GM12878 (cell line): ENCODE measurements around the gene SH3BGRL3. TPM values are rescaled to one million over a fixed set of nuclear protein-coding genes. Genes with fewer than 3 reads are reported as not detected.

ENCODE experiments used
- ATAC-seq: fragments of 200-7000 bp; cut with Tn5 transposase; 3 replicates; pipeline ENCODE4 v1.9.1; 2020; ENCODE audit warnings: mild to moderate bottlenecking, moderate library complexity
- BruUV-seq: library from RNA; stranded (reverse); fragments of 400-500 nt; replicated peaks from 2 replicates; lab custom pipeline; 2021; lab: Mats Ljungman, UMichigan
- CTCF ChIA-PET: fragments of 300-600 bp; sonication (Branson Sonifier 250); formaldehyde crosslinking; extraction: SDS; loops from one replicate; lab custom pipeline; 2021; ENCODE audit warnings: inconsistent platforms; lab: Yijun Ruan, JAX
- POLR2A ChIA-PET: fragments of 350-600 bp; formaldehyde crosslinking; extraction: SDS; loops from one replicate; lab custom pipeline; 2021; ENCODE audit warnings: inconsistent platforms; lab: Charles Lee
- RAD21 ChIA-PET: fragments of 300-600 bp; sonication (Branson Sonifier 250); formaldehyde crosslinking; loops from one replicate; lab custom pipeline; 2023; ENCODE audit warnings: antibody characterized with exemption; ENCODE audit not compliant: unreplicated experiment; lab: Charles Lee
- SMC1A ChIA-PET: fragments of 300-600 bp; sonication (Branson Sonifier 250); formaldehyde crosslinking; loops from one replicate; lab custom pipeline; 2023; ENCODE audit not compliant: unreplicated experiment, uncharacterized antibody; lab: Charles Lee
- DNase-seq: peaks from one replicate; pipeline ENCODE4 v3.0.0-alpha.2; 2011; ENCODE audit warnings: low read depth, low spot score
- FAIRE-seq: peaks from 3 replicates; lab custom pipeline; 2011; peaks lifted over from hg19 to GRCh38; lab: Jason Lieb, UNC
- H2AFZ ChIP-seq: 2 replicates; pipeline ENCODE4 v1.6.0; 2011; ENCODE audit warnings: low read depth, low read length, control low read depth; ENCODE audit not compliant: control insufficient read depth
- H3K27ac ChIP-seq: 2 replicates; pipeline ENCODE4 v1.5.1; 2011; ENCODE audit warnings: control low read depth; ENCODE audit not compliant: control insufficient read depth, insufficient read depth
- H3K27me3 ChIP-seq, 2 experiments: replicated peaks in 1 of 2; 2 replicates each; pipeline versions ENCODE4 v1.6.0 to v1.6.1; 2011; ENCODE audit warnings: low read length in 1 of 2; ENCODE audit not compliant: control insufficient read depth in 2 of 2, insufficient read depth in 2 of 2
- H3K36me3 ChIP-seq, 2 experiments: 2 replicates each; pipeline ENCODE4 v1.5.1; 2011; ENCODE audit warnings: low read length in 1 of 2; ENCODE audit not compliant: control insufficient read depth in 2 of 2, insufficient read depth in 2 of 2
- H3K4me1 ChIP-seq: 2 replicates; pipeline ENCODE4 v1.6.1; 2011; ENCODE audit warnings: mild to moderate bottlenecking, low read length, moderate library complexity, mixed read lengths; ENCODE audit not compliant: control insufficient read depth, insufficient read depth
- H3K4me2 ChIP-seq: 2 replicates; pipeline ENCODE4 v1.6.0; 2011; ENCODE audit warnings: control low read depth; ENCODE audit not compliant: control insufficient read depth, insufficient read depth
- H3K4me3 ChIP-seq: fragments of 200-600 bp; sonication (generic); 2 replicates; pipeline ENCODE4 v1.5.1; 2016
- H3K79me2 ChIP-seq: 2 replicates; pipeline ENCODE4 v1.6.0; 2011; ENCODE audit warnings: low read length; ENCODE audit not compliant: control insufficient read depth, insufficient read depth
- H3K9ac ChIP-seq: 2 replicates; pipeline ENCODE4 v1.8.0; 2011; ENCODE audit warnings: low read length, control low read depth, mixed read lengths; ENCODE audit not compliant: control insufficient read depth, insufficient read depth
- H3K9me3 ChIP-seq: replicated peaks from 3 replicates; pipeline ENCODE4 v1.5.1; 2011; ENCODE audit warnings: mild to moderate bottlenecking, low read length; ENCODE audit not compliant: control insufficient read depth, insufficient read depth
- H4K20me1 ChIP-seq: 2 replicates; pipeline ENCODE4 v1.6.0; 2011; ENCODE audit not compliant: control insufficient read depth, insufficient read depth
- BRCA1 ChIP-seq: IDR thresholded peaks from 2 replicates; pipeline ENCODE4 v1.6.1; 2011; ENCODE audit warnings: low read depth, low read length, improper control_type of control experiment
- CHD1 ChIP-seq: IDR thresholded peaks from 2 replicates; pipeline ENCODE4 v1.6.1; 2012; ENCODE audit warnings: low read depth, low read length, improper control_type of control experiment
- ETV6 ChIP-seq, 2 experiments: fragments of 450-650 bp in 1 of 2; IDR thresholded peaks in 1 of 2; conservative IDR thresholded peaks in 1 of 2; 2 replicates each; pipeline ENCODE4 v1.6.1; 2014; ENCODE audit warnings: antibody characterized with exemption in 1 of 2, borderline replicate concordance in 1 of 2, low read depth in 1 of 2, mild to moderate bottlenecking in 1 of 2, moderate library complexity in 1 of 2
- MTA2 ChIP-seq: fragments of 450-650 bp; IDR thresholded peaks from 2 replicates; pipeline ENCODE4 v1.6.1; 2016; ENCODE audit warnings: low read depth, mild to moderate bottlenecking, moderate library complexity
- SIN3A ChIP-seq: IDR thresholded peaks from 2 replicates; pipeline ENCODE4 v1.6.1; 2012; ENCODE audit warnings: low read depth, low read length, improper control_type of control experiment
- SIX5 ChIP-seq: IDR thresholded peaks from 2 replicates; pipeline ENCODE4 v1.6.1; 2011; ENCODE audit warnings: mild to moderate bottlenecking, low read depth, low read length, moderate library complexity; ENCODE audit not compliant: severe bottlenecking
- SREBF1 ChIP-seq: IDR thresholded peaks from 2 replicates; pipeline ENCODE4 v1.6.1; 2012; ENCODE audit warnings: mild to moderate bottlenecking, low read length
- TAF1 ChIP-seq: IDR thresholded peaks from 2 replicates; pipeline ENCODE4 v1.6.1; 2011; ENCODE audit warnings: mild to moderate bottlenecking, low read depth, low read length, borderline replicate concordance
- TCF3 ChIP-seq: IDR thresholded peaks from 2 replicates; pipeline ENCODE4 v1.6.1; 2012; ENCODE audit warnings: low read depth, mild to moderate bottlenecking, low read length, borderline replicate concordance; ENCODE audit not compliant: insufficient read depth
- WRNIP1 ChIP-seq: IDR thresholded peaks from 2 replicates; pipeline ENCODE4 v1.6.1; 2011; ENCODE audit warnings: low read depth, low read length, improper control_type of control experiment, borderline replicate concordance
- YBX1 ChIP-seq: fragments of 450-650 bp; IDR thresholded peaks from 2 replicates; pipeline ENCODE4 v1.6.1; 2016; ENCODE audit warnings: antibody characterized with exemption
- YY1 ChIP-seq: IDR thresholded peaks from 2 replicates; pipeline ENCODE4 v1.6.1; 2011; ENCODE audit warnings: low read depth, mild to moderate bottlenecking, low read length
- ZZZ3 ChIP-seq: IDR thresholded peaks from 2 replicates; pipeline ENCODE4 v1.6.1; 2011; ENCODE audit warnings: low read depth; ENCODE audit not compliant: control insufficient read depth, insufficient read length
- WGBS: methylation state at CpG from one replicate; pipeline ENCODE4 v1.1.6; 2016; ENCODE audit warnings: low lambda C conversion rate; ENCODE audit not compliant: insufficient replicate concordance, insufficient coverage; ENCODE audit errors: missing lambda C conversion rate; 5-methylcytosine and 5-hydroxymethylcytosine counted together
- in situ Hi-C: fragments of 300-500 bp; cut with MboI; formaldehyde crosslinking; loops from 9 replicates; pipeline ENCODE4 v1.14.3; 2018; ENCODE audit warnings: mixed read lengths
- intact Hi-C: fragments of 100-400 bp; cut with micrococcal nuclease; formaldehyde crosslinking; loops from one replicate; pipeline ENCODE4 v1.14.2; 2022; ENCODE audit not compliant: unreplicated experiment
- polyA plus RNA-seq, 11 experiments: library from polyadenylated mRNA; depleted of rRNA in 4 of 11; unstranded in 6 of 11; stranded (reverse) in 5 of 11; fragments of >200 nt; fragmentation: Nextera tagmentation in 4 of 11; fragmentation: Illumina TruSeq in 1 of 11; extraction: Ambion mirVana in 4 of 11; extraction: Trizol in 1 of 11; gene quantifications; 1 replicate in 1 of 11; 2 replicates in 10 of 11; pipeline versions ENCODE4 v1.2.1 to v1.2.3, GENCODE V29; 2011 to 2016; ENCODE audit warnings: inconsistent platforms in 2 of 11, missing spikeins in 2 of 11, low read depth in 1 of 11
- total RNA-seq, 4 experiments: library from RNA; depleted of rRNA in 3 of 4; stranded (reverse); fragments of >200 nt in 3 of 4; fragmentation: Illumina TruSeq in 1 of 4; extraction: Trizol in 1 of 4; gene quantifications; 2 replicates each; pipeline versions ENCODE4 v1.2.1 to v1.2.3, GENCODE V29; 2013 to 2021
- TF ChIP-seq, protein P1 (sequence below): IDR thresholded peaks from 2 replicates; pipeline ENCODE4 v1.6.1; 2011; ENCODE audit warnings: mild to moderate bottlenecking, low read depth, low read length, moderate library complexity; ENCODE audit not compliant: insufficient replicate concordance
- TF ChIP-seq, protein P2 (sequence below): fragments of 450-650 bp; IDR thresholded peaks from 2 replicates; pipeline ENCODE4 v1.6.1; 2016; ENCODE audit warnings: mild to moderate bottlenecking
- TF ChIP-seq, protein P3 (sequence below): fragments of 450-650 bp; IDR thresholded peaks from 2 replicates; pipeline ENCODE4 v1.6.1; 2016; ENCODE audit warnings: mild to moderate bottlenecking, moderate library complexity, borderline replicate concordance

Gene SH3BGRL3
- total and polyA plus RNA-seq, 10 of the 15 experiments (the other 5 are each of a cell fraction or from before 2014, with no cell fraction given), result 39.7 to 390 (median 118) TPM

DNA sequence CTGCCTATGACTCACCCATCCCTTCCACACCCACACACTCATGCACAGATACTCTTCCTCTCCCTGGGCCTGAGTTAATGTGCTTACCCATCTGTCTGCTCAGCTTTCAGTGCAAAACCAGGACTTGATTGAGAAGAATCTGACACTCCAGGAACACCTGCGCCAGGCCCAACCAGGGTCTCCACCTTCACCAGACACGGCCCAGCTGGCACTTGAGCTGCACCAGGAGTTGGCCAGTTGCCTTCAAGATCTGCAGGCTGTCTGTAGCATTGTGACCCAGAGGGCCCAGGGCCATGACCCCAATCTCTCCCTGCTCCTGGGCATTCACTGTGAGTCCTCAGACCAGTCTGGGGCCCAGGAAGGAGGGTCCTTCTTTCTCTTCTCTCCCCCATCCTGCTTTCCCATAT is 3.5 kb upstream of the SH3BGRL3 start:
- Histone ChIP-seq H3K27me3 (no peaks in the 10 kb centered on the region), H2AFZ (no peak overlapping the region), H3K27ac (peak overlapping the region; percentile 52; the same call in 1 of the 2 replicates), H3K9me3 (no peaks in the 10 kb centered on the region), H3K79me2 (peaks cover 23% of the 10 kb centered on the region), H3K4me1 (peaks cover 42% of the 10 kb centered on the region), H4K20me1 (no peaks in the 10 kb centered on the region), H3K9ac (no peak overlapping the region), H3K4me2 (no peak overlapping the region), H3K36me3 (peaks cover 14 to 19% of the 10 kb centered on the region in 2 experiments), H3K4me3 (no peak overlapping the region)
- FAIRE-seq (no peak), DNase-seq (no peak), ATAC-seq (no peak)
- POLR2A ChIA-PET, result interaction anchor here (1.3 to 1.7 kb wide), 2 partner anchors 12 to 43 kb away, joined by 5 to 6 read pairs; no protein-coding TSS in a partner anchor
- BruUV-seq, result no TSS peak
- in situ Hi-C loops, result no loop called here
- WGBS, result 92% methylated on average over 2 of the region's 2 CpGs
- CTCF ChIA-PET, result interaction anchor here (0.6 to 18.0 kb wide), 18 partner anchors 11 to 140 kb away, joined by 3 to 879 read pairs (median 5); partner anchors contain the start of genes CD52, CEP85 and ZNF593
- intact Hi-C loops, result no loop called here
- RAD21 ChIA-PET, result interaction anchor here (1.0 to 8.9 kb wide), 6 partner anchors 9 to 141 kb away, joined by 4 to 113 read pairs (median 8); partner anchors contain the start of gene CD52
- SMC1A ChIA-PET, result interaction anchor here (0.6 to 9.1 kb wide), 9 partner anchors 9 to 140 kb away, joined by 3 to 119 read pairs (median 3); partner anchors contain the start of genes CD52 and CEP85
- TF ChIP-seq YBX1 (no peak), CHD1 (no peak), ZZZ3 (no peak), TAF1 (no peak), SIN3A (no peak), ETV6 (conservative IDR thresholded peaks at IDR 0.05 in 1 of 2, IDR thresholded peaks at IDR 0.05 in 1 of 2; ENCODE audit: borderline replicate concordance in 1 of 2, low read depth in 1 of 2) (no peak), MTA2 (no peak), BRCA1 (no peak), YY1 (no peak), SIX5 (no peak), SREBF1 (no peak), TCF3 (no peak), WRNIP1 (no peak)
- TF ChIP-seq, protein P1, sequence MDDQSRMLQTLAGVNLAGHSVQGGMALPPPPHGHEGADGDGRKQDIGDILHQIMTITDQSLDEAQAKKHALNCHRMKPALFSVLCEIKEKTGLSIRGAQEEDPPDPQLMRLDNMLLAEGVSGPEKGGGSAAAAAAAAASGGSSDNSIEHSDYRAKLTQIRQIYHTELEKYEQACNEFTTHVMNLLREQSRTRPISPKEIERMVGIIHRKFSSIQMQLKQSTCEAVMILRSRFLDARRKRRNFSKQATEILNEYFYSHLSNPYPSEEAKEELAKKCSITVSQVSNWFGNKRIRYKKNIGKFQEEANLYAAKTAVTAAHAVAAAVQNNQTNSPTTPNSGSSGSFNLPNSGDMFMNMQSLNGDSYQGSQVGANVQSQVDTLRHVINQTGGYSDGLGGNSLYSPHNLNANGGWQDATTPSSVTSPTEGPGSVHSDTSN, result no peak
- TF ChIP-seq, protein P2, sequence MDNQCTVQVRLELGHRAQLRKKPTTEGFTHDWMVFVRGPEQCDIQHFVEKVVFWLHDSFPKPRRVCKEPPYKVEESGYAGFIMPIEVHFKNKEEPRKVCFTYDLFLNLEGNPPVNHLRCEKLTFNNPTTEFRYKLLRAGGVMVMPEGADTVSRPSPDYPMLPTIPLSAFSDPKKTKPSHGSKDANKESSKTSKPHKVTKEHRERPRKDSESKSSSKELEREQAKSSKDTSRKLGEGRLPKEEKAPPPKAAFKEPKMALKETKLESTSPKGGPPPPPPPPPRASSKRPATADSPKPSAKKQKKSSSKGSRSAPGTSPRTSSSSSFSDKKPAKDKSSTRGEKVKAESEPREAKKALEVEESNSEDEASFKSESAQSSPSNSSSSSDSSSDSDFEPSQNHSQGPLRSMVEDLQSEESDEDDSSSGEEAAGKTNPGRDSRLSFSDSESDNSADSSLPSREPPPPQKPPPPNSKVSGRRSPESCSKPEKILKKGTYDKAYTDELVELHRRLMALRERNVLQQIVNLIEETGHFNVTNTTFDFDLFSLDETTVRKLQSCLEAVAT, result no peak
- TF ChIP-seq, protein P3, sequence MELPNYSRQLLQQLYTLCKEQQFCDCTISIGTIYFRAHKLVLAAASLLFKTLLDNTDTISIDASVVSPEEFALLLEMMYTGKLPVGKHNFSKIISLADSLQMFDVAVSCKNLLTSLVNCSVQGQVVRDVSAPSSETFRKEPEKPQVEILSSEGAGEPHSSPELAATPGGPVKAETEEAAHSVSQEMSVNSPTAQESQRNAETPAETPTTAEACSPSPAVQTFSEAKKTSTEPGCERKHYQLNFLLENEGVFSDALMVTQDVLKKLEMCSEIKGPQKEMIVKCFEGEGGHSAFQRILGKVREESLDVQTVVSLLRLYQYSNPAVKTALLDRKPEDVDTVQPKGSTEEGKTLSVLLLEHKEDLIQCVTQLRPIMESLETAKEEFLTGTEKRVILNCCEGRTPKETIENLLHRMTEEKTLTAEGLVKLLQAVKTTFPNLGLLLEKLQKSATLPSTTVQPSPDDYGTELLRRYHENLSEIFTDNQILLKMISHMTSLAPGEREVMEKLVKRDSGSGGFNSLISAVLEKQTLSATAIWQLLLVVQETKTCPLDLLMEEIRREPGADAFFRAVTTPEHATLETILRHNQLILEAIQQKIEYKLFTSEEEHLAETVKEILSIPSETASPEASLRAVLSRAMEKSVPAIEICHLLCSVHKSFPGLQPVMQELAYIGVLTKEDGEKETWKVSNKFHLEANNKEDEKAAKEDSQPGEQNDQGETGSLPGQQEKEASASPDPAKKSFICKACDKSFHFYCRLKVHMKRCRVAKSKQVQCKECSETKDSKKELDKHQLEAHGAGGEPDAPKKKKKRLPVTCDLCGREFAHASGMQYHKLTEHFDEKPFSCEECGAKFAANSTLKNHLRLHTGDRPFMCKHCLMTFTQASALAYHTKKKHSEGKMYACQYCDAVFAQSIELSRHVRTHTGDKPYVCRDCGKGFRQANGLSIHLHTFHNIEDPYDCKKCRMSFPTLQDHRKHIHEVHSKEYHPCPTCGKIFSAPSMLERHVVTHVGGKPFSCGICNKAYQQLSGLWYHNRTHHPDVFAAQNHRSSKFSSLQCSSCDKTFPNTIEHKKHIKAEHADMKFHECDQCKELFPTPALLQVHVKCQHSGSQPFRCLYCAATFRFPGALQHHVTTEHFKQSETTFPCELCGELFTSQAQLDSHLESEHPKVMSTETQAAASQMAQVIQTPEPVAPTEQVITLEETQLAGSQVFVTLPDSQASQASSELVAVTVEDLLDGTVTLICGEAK, result no peak
